ENCODE results near the gene DUSP5.

DNA sequence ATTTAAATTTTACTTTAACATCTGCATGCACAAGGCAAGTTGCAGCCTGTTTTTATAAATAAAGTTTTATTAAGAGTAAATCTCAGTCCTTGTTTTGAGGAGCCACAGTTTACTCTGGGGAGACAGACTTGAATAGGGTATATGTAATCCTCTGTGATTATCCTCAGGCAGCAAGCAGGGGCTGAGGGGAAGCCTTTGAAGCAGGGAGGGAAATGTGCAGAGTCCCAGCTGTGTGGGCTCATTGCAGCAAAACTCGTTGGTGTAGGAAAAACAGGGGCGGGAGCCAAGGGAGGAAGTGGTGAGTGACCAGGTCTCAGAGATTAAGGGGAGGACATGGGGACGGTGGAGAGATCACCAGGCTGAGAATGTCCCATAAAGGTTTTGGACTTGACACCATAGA, 35.4 kb downstream of the DUSP5 start:
- TF ChIP-seq, protein P1, sequence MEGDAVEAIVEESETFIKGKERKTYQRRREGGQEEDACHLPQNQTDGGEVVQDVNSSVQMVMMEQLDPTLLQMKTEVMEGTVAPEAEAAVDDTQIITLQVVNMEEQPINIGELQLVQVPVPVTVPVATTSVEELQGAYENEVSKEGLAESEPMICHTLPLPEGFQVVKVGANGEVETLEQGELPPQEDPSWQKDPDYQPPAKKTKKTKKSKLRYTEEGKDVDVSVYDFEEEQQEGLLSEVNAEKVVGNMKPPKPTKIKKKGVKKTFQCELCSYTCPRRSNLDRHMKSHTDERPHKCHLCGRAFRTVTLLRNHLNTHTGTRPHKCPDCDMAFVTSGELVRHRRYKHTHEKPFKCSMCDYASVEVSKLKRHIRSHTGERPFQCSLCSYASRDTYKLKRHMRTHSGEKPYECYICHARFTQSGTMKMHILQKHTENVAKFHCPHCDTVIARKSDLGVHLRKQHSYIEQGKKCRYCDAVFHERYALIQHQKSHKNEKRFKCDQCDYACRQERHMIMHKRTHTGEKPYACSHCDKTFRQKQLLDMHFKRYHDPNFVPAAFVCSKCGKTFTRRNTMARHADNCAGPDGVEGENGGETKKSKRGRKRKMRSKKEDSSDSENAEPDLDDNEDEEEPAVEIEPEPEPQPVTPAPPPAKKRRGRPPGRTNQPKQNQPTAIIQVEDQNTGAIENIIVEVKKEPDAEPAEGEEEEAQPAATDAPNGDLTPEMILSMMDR (IDR thresholded peaks at IDR 0.05): no peak
- no peak for TF ChIP-seq POLR2A (IDR thresholded peaks at IDR 0.05)
